T follicular helper cell (primary cell): ENCODE results near the gene OR4M1.
"Not testable (repeated sequence)": the region's sequence is repeated elsewhere in the genome, so short reads cannot be mapped to it uniquely, and the experiment has no call there.

Experiments used
- DNase-seq: peaks from one replicate; pipeline ENCODE4 v3.0.0-alpha.2; 2020; ENCODE audit warnings: low read depth

The OR4M1 gene

DNA sequence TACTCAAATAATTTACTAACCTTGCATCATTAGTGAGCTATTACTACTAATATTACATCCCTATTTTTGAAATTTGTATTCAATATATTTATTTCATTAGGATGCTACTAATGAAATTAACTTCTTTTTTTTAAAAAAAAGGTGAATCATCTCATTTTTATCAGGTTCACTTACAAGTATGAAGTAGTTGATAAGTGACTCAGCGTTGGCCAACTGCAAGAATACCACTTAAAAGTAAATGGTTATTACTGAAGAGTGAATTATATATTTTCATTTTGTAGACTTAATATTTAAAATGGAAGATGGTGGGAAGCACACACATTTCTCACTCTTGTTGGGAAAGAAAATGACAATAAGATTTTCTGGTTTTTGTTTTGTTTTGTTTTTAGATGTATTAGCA, 49.9 kb downstream of the OR4M1 start:
- no peak for DNase-seq

DNA sequence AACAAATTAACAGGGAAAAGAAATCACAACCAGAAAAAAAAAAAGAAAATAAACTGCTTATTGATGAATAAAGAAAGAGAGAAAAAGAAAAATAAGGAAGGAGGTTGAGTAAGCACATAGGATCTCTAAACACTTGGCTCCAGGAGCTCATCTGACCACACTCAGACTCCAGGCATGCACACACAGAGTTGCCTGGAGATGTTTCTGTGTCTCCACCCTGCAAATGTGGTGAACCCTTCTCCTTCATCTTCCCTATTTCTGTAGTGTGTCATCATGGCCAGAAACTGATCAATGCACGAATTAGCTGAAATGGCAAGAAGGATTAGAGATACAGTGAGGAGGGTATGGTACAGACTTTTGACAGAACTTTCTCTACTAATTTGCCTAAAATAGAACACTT, 50.5 kb downstream of the OR4M1 start:
- DNase-seq = no peak

DNA sequence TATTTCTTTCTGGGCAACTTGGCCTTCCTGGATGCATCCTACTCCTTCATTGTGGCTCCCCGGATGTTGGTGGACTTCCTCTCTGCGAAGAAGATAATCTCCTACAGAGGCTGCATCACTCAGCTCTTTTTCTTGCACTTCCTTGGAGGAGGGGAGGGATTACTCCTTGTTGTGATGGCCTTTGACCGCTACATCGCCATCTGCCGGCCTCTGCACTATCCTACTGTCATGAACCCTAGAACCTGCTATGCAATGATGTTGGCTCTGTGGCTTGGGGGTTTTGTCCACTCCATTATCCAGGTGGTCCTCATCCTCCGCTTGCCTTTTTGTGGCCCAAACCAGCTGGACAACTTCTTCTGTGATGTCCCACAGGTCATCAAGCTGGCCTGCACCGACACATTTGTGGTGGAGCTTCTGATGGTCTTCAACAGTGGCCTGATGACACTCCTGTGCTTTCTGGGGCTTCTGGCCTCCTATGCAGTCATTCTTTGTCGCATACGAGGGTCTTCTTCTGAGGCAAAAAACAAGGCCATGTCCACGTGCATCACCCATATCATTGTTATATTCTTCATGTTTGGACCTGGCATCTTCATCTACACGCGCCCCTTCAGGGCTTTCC, 54.4 kb downstream of the OR4M1 start:
- not testable (repeated sequence) for DNase-seq

DNA sequence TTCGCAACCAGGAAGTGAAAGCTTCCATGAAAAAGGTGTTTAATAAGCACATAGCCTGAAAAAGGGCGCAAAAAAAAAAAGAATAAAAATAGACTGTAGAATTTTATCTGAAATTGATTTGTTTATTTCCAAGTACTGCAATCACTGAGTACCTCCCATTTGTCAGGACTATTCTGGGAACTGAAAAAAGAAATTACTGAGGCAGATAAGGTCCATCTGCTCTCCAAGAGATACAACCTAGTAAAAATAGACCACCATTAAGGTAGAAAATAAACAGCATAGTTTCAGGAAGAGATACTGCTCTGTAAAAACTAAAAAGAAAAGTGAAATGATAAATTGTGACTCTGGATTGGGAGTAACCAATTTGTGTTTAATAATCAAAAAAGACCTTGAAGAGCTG, 55.0 kb downstream of the OR4M1 start:
- no peak for DNase-seq
